K562 (cell line): ENCODE measurements around the gene SLC13A4. TPM values are rescaled to one million over a fixed set of nuclear protein-coding genes. Genes with fewer than 3 reads are reported as not detected.
"Not testable (repeated sequence)": the region's sequence is repeated elsewhere in the genome, so short reads cannot be mapped to it uniquely, and the experiment has no call there.

ENCODE experiments used
- ATAC-seq: fragments of 200-7000 bp; cut with Tn5 transposase; 3 replicates; pipeline ENCODE4 v1.9.1; 2020; ENCODE audit warnings: moderate library complexity
- BruUV-seq: library from RNA; stranded (reverse); fragments of 400-500 nt; replicated peaks from 2 replicates; lab custom pipeline; 2021; lab: Mats Ljungman, UMichigan
- CTCF ChIA-PET: fragments of 300-600 bp; formaldehyde crosslinking; extraction: SDS; loops from one replicate; lab custom pipeline; 2021; ENCODE audit warnings: low intra/inter-chr PET ratio; lab: Yijun Ruan, JAX
- POLR2A ChIA-PET: fragments of 300-600, 350-650 bp; sonication (Branson Sonifier 250); formaldehyde crosslinking; extraction: SDS; loops from one replicate; lab custom pipeline; 2021; ENCODE audit warnings: antibody characterized with exemption, inconsistent platforms; lab: Yijun Ruan, JAX
- DNase-seq, 4 experiments: peaks; one replicate each; pipeline versions ENCODE4 v3.0.0 to v3.0.0-alpha.2; 2011 to 2018; ENCODE audit warnings: low spot score in 3 of 4, mixed read lengths in 3 of 4; ENCODE audit errors: extremely low read depth in 1 of 4
- FAIRE-seq: peaks from 2 replicates; lab custom pipeline; 2011; peaks lifted over from hg19 to GRCh38; lab: Jason Lieb, UNC
- H2AFZ ChIP-seq: 2 replicates; pipeline ENCODE4 v1.6.0; 2011; ENCODE audit warnings: low read depth, low read length, control low read depth, inconsistent platforms
- H3K27ac ChIP-seq: fragments of 200-600 bp; 3 replicates; pipeline ENCODE4 v1.8.0; 2011; ENCODE audit warnings: low read depth, mild to moderate bottlenecking, control low read depth, inconsistent platforms, low read length, moderate library complexity, mixed read lengths; ENCODE audit errors: extremely low read depth
- H3K27me3 ChIP-seq, 2 experiments: fragments of 300-600 bp in 1 of 2; 2 replicates in 1 of 2; 3 replicates in 1 of 2; pipeline versions ENCODE4 v1.6.0 to v1.8.0; 2011; ENCODE audit warnings: inconsistent platforms in 2 of 2, low read length in 2 of 2, mild to moderate bottlenecking in 1 of 2, mixed read lengths in 1 of 2, moderate library complexity in 1 of 2; ENCODE audit not compliant: control insufficient read depth in 2 of 2, insufficient read depth in 2 of 2
- H3K36me3 ChIP-seq: fragments of 300-600 bp; 3 replicates; pipeline ENCODE4 v1.8.0; 2011; ENCODE audit warnings: mild to moderate bottlenecking, low read length, inconsistent platforms; ENCODE audit not compliant: control insufficient read depth, insufficient read depth
- H3K4me1 ChIP-seq, 2 experiments: fragments of 200-600 bp in 1 of 2; replicated peaks in 1 of 2; 2 replicates in 1 of 2; 3 replicates in 1 of 2; pipeline versions ENCODE4 v1.5.1 to v1.8.0; 2011; ENCODE audit warnings: inconsistent platforms in 2 of 2, low read length in 2 of 2, mild to moderate bottlenecking in 1 of 2, mixed read lengths in 1 of 2, moderate library complexity in 1 of 2; ENCODE audit not compliant: control insufficient read depth in 2 of 2, insufficient read depth in 2 of 2
- H3K4me2 ChIP-seq: 2 replicates; pipeline ENCODE4 v1.6.1; 2011; ENCODE audit warnings: low read length, control low read depth, inconsistent platforms, mixed read lengths; ENCODE audit not compliant: insufficient read depth
- H3K4me3 ChIP-seq: fragments of 200-600 bp; sonication (generic), shearing (Covaris generic); 2 replicates; pipeline ENCODE4 v1.5.1; 2016; ENCODE audit warnings: control low read depth, inconsistent platforms
- H3K79me2 ChIP-seq: fragments of 200-600 bp; 3 replicates; pipeline ENCODE4 v1.8.0; 2011; ENCODE audit warnings: low read length, inconsistent platforms; ENCODE audit not compliant: control insufficient read depth, insufficient read depth
- H3K9ac ChIP-seq, 2 experiments: 2 replicates each; pipeline versions ENCODE4 v1.6.0 to v1.6.1; 2011; ENCODE audit warnings: low read depth in 2 of 2, low read length in 2 of 2, control low read depth in 1 of 2, inconsistent platforms in 1 of 2, mild to moderate bottlenecking in 1 of 2, mixed read lengths in 1 of 2; ENCODE audit not compliant: insufficient read depth in 1 of 2
- H3K9me1 ChIP-seq: one replicate; pipeline ENCODE4 v1.6.0; 2011; ENCODE audit warnings: inconsistent platforms, mild to moderate bottlenecking, low read length, moderate library complexity; ENCODE audit not compliant: control insufficient read depth, insufficient read depth
- H3K9me3 ChIP-seq: replicated peaks from 2 replicates; pipeline ENCODE4 v1.5.1; 2011; ENCODE audit warnings: low read depth, low read length, inconsistent platforms; ENCODE audit not compliant: control insufficient read depth, insufficient read depth
- H4K20me1 ChIP-seq: replicated peaks from 2 replicates; pipeline ENCODE4 v1.6.1; 2011; ENCODE audit warnings: low read length, inconsistent platforms, mixed read lengths; ENCODE audit not compliant: control insufficient read depth, insufficient read depth
- C11orf30 ChIP-seq: fragments of 450-650 bp; IDR thresholded peaks from 2 replicates; pipeline ENCODE4 v1.6.1; 2016; ENCODE audit warnings: low read depth, mild to moderate bottlenecking
- TRIM28 ChIP-seq: fragments of 450-650 bp; IDR thresholded peaks from 2 replicates; pipeline ENCODE4 v1.6.1; 2017
- ZNF431 ChIP-seq: sonication (generic); formaldehyde crosslinking; IDR thresholded peaks from 2 replicates; pipeline ENCODE4 v1.8.0; 2022; ENCODE audit warnings: mild to moderate bottlenecking, missing genetic modification reagents
- WGBS: fragments of 100-300 bp; shearing (Covaris generic); methylation state at CpG from one replicate; pipeline ENCODE4 v1.1.6; 2016; ENCODE audit warnings: low coverage, mixed read lengths; ENCODE audit not compliant: insufficient coverage; ENCODE audit errors: missing lambda C conversion rate; 5-methylcytosine and 5-hydroxymethylcytosine counted together
- in situ Hi-C: fragments of 300-500 bp; cut with MboI; formaldehyde crosslinking; loops from 4 replicates; pipeline ENCODE4 v1.15.0; 2018; ENCODE audit warnings: inconsistent platforms, mixed read lengths
- intact Hi-C: fragments of 100-400 bp; cut with micrococcal nuclease; formaldehyde crosslinking; loops from 2 replicates; pipeline ENCODE4 v1.14.2; 2022
- polyA plus RNA-seq, 8 experiments: library from polyadenylated mRNA; depleted of rRNA in 4 of 8; stranded (reverse) in 5 of 8; unstranded in 3 of 8; fragments of >200 nt; fragmentation: Nextera tagmentation in 2 of 8; fragmentation: Illumina TruSeq in 1 of 8; extraction: Ambion mirVana in 2 of 8; extraction: Trizol in 1 of 8; gene quantifications; 2 replicates each; pipeline versions ENCODE4 v1.2.1 to v1.2.3, GENCODE V29; 2011 to 2014; ENCODE audit warnings: inconsistent platforms in 1 of 8, missing spikeins in 1 of 8
- total RNA-seq, 7 experiments: library from RNA; depleted of rRNA in 6 of 7; stranded (reverse); fragments of >200 nt in 6 of 7; fragmentation: Illumina TruSeq in 2 of 7; extraction: Trizol in 2 of 7; gene quantifications; 2 replicates each; pipeline versions ENCODE4 v1.2.1 to v1.2.3, GENCODE V29; 2011 to 2021; ENCODE audit warnings: low replicate concordance in 1 of 7

The SLC13A4 gene
- total and polyA plus RNA-seq, 9 of the 15 experiments (the other 6 are each of a cell fraction or from before 2014, with no cell fraction given), result 0.11 to 1.0 (median 0.36) TPM

DNA sequence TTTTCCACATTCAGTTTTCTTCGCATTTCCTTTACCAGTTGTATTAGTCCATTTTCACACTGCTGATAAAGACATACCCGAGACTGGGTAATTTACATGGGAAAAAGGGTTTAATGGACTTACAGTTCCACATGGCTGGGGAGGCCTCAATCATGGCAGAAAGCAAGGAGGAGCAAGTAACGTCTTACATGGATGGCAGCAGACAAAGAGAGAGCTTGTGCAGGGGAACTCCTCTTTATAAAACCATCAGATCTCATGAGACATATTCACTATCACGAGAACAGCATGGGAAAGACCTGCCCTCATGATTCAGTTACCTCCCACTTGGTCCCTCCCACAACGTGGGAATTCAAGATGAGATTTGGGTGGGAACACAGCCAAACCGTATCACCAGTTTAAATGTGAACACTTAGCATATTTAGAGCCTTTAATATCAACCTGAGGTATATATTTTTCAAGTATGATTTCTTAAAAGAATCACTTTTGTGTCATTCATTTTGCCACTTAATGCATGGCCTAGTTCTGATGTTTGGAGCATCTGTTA, 59.1 kb downstream of the SLC13A4 start:
- Histone ChIP-seq H3K79me2 (peaks cover 93% of the 10 kb centered on the region), H3K36me3 (peaks cover 23% of the 10 kb centered on the region), H3K4me1 (peaks cover 0 to 12% of the 10 kb centered on the region in 2 experiments; a peak in 2 of 5 replicates)
- in situ Hi-C loops, H2AFZ ChIP-seq, H3K9me1 ChIP-seq, H4K20me1 ChIP-seq, H3K4me2 ChIP-seq, H3K27ac ChIP-seq, BruUV-seq, DNase-seq, FAIRE-seq, H3K9me3 ChIP-seq, ATAC-seq, CTCF ChIA-PET, H3K4me3 ChIP-seq, H3K27me3 ChIP-seq, H3K9ac ChIP-seq: not testable (repeated sequence)
- POLR2A ChIA-PET, result interaction anchor here (1.1 kb wide), 1 partner anchor 15 kb away, joined by 3 read pairs; no protein-coding TSS in a partner anchor
- WGBS, result 49% methylated on average over 6 of the region's 6 CpGs
- intact Hi-C loops, result loop anchor here (10.0 kb wide), 1 partner anchor 1024 kb away; the partner anchor contains the start of gene BPGM
- TF ChIP-seq ZNF431 (CRISPR knock-in tag) (peak; percentile 99), TRIM28 (0 out of 2 replicates have a peak, but pooled peaks have one; percentile 29), C11orf30 (0 out of 2 replicates have a peak, but pooled peaks have one; percentile 4)

DNA sequence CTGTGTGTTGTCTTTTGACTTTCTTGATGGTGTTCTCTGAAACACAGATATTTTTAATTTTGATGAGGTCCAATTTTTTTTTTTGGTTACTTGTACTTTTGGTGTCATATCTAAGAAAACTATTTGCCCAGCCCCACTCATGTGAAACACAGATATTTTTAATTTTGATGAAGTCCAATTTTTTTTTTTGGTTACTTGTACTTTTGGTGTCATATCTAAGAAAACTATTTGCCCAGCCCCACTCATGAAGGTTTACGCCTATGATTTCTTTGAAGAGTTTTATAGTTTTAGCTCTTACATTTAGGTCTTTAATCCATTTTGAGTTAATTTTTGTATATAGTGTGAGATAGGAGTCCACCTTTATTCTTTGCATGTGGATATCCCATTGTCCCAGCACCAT, 60.4 kb downstream of the SLC13A4 start:
- FAIRE-seq, POLR2A ChIA-PET, H3K4me3 ChIP-seq, CTCF ChIA-PET, H3K9ac ChIP-seq, H2AFZ ChIP-seq, H3K27me3 ChIP-seq, DNase-seq, BruUV-seq, H3K27ac ChIP-seq, H3K9me3 ChIP-seq, in situ Hi-C loops, H4K20me1 ChIP-seq, H3K9me1 ChIP-seq, ATAC-seq, H3K4me2 ChIP-seq: not testable (repeated sequence)
- peaks cover 97% of the 10 kb centered on the region for H3K79me2 ChIP-seq
- peaks cover 13% of the 10 kb centered on the region for H3K36me3 ChIP-seq
- WGBS, result 100% methylated on average over 1 of the region's 1 CpG
- H3K4me1 ChIP-seq, result peaks cover 6 to 12% of the 10 kb centered on the region in 2 experiments; a peak in 4 of 5 replicates
- intact Hi-C loops, result loop anchor here (10.0 kb wide), 1 partner anchor 1023 kb away; the partner anchor contains the start of gene BPGM
